GM12801 (cell line): ENCODE data around the gene MYRFL.

Source experiments
- CTCF ChIP-seq: IDR thresholded peaks from one replicate; pipeline ENCODE4 v1.5.1; 2011; ENCODE audit warnings: control low read depth; ENCODE audit not compliant: insufficient read length; ENCODE audit errors: extremely low read depth

MYRFL gene

GRCh38 chr12:69969011-69969410 is 144.0 kb downstream of the MYRFL start:
- TF ChIP-seq CTCF: no peak

DNA sequence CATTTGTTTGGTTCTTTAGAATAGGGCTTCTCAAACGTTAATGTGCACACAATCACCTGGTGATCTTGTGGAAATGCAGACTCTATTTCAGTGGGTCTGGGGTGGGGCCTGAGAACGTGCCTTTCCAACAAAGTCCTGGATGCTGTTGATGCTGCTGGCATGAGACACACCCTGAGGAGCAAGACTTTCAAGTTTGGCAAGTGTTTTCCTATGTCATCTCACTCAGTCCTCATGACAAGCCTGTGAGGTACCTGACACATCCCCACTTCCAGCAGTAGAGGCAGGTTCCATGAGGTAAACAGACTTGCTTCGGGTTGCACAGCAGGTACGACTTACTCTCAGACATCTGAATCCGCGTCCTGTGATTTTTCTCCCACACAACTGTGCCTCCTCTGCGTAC is 147.1 kb downstream of the MYRFL start:
- TF ChIP-seq CTCF: no peak

GRCh38 chr12:69978020-69978419 is 153.0 kb downstream of the MYRFL start:
- no peak for TF ChIP-seq CTCF

DNA sequence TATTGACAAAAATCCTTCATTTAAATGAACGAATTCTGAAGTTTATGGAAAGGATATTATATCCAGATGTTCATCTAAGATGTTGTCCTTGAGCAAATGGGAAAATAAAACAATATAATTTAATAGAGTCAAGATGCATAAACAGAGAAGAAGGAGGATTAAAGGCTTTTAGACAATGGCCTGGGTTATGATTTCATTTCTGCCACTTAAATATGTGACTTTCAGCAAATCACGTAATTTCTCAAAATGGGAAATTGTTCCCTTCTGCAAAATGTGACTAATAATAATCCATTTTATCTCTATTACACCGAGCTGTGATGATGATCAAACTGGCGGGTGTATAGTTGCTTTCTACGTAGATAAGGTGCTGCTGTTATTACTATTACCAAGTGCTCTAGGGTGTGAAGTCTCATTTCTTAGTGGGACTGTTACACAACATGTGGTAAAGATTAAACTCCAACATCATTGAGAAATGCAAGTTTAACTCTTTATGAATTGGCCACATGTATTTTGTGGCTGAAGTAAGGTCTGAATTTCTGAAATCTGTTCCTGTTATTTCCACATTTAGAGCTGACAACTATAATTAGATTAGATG is 157.0 kb downstream of the MYRFL start:
- no peak for TF ChIP-seq CTCF

DNA sequence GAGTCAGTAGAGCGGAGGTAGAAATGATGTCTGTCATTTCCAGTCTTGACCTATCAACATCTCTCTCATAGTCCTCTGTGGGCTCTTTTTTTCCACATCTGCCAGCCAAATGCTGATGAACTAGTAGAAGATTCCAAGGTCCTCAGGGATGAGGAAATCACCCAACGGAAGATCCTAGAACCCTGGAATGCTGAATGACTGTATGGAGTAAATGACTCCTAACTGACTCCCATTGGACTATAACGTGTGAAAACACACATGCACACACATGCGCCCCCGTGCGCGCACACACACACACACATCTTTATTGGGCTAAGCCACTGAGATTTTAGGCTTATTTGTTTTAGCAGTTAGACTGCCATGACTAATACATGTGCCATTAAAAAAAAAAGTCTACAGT is 159.2 kb downstream of the MYRFL start:
- TF ChIP-seq CTCF: no peak

- TF ChIP-seq CTCF: no peak
These were observed 160.6 kb downstream of the MYRFL start for GRCh38 chr12:69985656-69986055.

DNA sequence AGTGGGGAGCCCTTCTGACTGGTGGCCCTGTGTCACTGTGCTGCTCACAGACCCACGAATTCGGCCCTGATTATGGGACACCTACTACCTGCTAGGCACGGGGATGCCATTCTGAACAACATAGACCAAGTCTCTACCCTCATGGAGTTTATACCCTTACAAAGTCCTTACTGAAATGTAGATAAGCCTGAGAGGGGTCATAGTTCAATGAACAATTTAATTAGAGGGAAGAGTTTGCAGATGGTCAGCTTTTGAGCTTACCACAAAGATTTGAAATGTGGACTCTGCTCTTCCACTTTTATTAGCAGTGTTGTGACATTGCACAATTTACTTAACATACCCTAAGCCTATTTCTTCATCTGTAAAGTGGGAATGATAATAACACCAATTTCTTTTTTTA is 161.1 kb downstream of the MYRFL start:
- TF ChIP-seq CTCF: no peak

DNA sequence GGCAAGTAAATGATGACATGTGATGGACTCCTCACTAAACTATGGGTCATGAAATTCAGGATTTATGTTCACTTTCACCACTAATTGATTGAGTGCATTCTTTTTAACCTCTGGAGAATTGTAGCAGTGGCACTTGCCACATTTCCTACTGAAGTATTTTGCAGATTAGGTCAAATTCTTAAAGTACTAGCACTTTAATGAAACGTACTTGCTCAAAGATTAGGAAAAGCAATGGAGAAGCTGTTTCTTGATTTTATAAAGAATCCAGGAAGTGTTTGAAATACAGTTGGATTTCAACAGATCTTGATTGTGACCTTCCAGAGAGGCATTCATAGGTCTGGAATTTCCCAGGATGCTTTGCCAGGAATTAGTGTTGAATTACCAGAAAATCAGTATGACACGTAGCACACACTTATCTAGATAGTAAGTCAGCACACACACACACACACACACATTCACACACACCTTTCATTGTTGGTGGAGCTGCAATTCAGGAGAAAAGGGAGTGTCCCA is 162.6 kb downstream of the MYRFL start:
- no peak for TF ChIP-seq CTCF
